GM06990 (cell line): Measurements from ENCODE around the gene CDC25A.

Source experiments
- DNase-seq: peaks from one replicate; pipeline ENCODE4 v3.0.0-alpha.2; 2011; ENCODE audit not compliant: insufficient read length; ENCODE audit errors: extremely low read depth
- H3K27me3 ChIP-seq: replicated peaks from 2 replicates; pipeline ENCODE4 v1.6.0; 2011; ENCODE audit warnings: low read length; ENCODE audit not compliant: control insufficient read depth, insufficient read depth
- H3K36me3 ChIP-seq: 2 replicates; pipeline ENCODE4 v1.5.1; 2011; ENCODE audit warnings: low read length; ENCODE audit not compliant: control insufficient read depth, insufficient read depth
- H3K4me3 ChIP-seq: replicated peaks from 2 replicates; pipeline ENCODE4 v1.5.1; 2011; ENCODE audit warnings: low read depth, mild to moderate bottlenecking, control low read depth, low read length
- CTCF ChIP-seq: IDR thresholded peaks from 2 replicates; pipeline ENCODE4 v1.5.1; 2011; ENCODE audit warnings: low read length, control low read depth, mild to moderate bottlenecking, inconsistent platforms; ENCODE audit not compliant: insufficient read depth, poor library complexity, severe bottlenecking

Gene CDC25A

GRCh38 chr3:48157950-48158376 is 30.3 kb downstream of the CDC25A start:
- H3K36me3 ChIP-seq, result peaks cover 19% of the 10 kb centered on the region
- TF ChIP-seq CTCF, result peak; percentile 74
- H3K4me3 ChIP-seq, result no peak overlapping the region
- DNase-seq, result no peak
- H3K27me3 ChIP-seq, result no peaks in the 10 kb centered on the region

GRCh38 chr3:48157202-48157840 is 30.9 kb downstream of the CDC25A start:
- peaks cover 18% of the 10 kb centered on the region for H3K36me3 ChIP-seq
- DNase-seq, result no peak
- no peak for TF ChIP-seq CTCF

DNA sequence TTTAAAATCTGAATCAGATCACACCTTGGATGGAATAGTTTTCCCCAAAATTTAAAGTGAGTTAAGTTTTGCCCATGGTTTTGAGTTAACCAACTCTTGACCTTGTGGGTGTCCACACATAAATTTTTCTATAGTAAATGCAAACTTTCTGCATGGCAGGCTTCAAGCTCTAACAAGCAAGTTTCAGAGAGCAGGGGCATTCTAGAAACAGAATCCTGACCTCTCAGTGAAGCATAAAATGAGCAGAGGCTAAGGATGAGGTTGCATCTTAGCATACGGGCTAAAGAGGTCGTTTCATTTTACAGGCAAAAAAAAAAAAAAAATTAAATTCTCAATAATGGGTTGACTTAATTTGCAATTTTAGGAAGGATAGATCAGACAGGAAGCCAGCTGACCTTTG is 32.1 kb downstream of the CDC25A start:
- Histone ChIP-seq H3K36me3 (peaks cover 16% of the 10 kb centered on the region), H3K4me3 (no peak overlapping the region), H3K27me3 (no peaks in the 10 kb centered on the region)
- no peak for TF ChIP-seq CTCF
- no peak for DNase-seq

More at GRCh38 chr3:48157202-48157840, 30.9 kb downstream of the CDC25A start:
- Histone ChIP-seq H3K4me3 (no peak overlapping the region), H3K27me3 (no peaks in the 10 kb centered on the region)

- H3K36me3 ChIP-seq, result peaks cover 16% of the 10 kb centered on the region
- no peak overlapping the region for H3K4me3 ChIP-seq
- no peak for DNase-seq
- TF ChIP-seq CTCF, result no peak
- H3K27me3 ChIP-seq, result no peaks in the 10 kb centered on the region
Measured at GRCh38 chr3:48155122-48155521, 33.1 kb downstream of the CDC25A start.

DNA sequence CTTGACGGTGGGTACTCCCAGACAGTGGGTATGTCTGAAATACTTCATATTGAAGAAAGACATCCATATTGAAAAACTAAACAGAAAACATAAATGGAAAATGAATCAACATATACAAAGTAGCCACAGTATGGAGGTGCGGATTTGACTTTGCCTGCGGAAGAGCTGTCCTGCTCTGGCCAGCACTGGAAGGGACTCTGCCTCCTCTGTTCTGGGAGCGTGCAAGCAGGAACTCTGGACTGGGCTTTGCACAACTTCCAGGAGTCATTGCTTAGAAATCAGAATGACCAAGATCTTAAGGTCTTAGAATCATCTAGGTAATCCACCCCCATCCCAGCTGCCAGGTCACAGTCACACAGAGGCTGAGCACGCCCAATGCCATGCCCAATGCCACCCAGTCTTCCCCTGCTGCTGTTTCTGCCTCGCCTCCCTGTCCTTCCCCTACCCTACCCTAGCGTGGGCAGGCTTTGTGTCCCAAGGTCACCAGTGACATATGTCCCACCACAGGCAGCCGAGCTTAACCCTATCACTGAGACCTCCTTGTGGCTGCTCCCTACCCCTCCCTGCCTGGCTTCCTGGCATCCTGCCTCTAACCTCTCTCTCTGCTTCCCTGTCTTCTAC is 36.3 kb downstream of the CDC25A start:
- H3K4me3 ChIP-seq, result no peak overlapping the region
- no peak for DNase-seq
- no peak for TF ChIP-seq CTCF

More for the DNA sequence above, 36.3 kb downstream of the CDC25A start:
- no peaks in the 10 kb centered on the region for H3K36me3 ChIP-seq
- no peaks in the 10 kb centered on the region for H3K27me3 ChIP-seq
